ENCODE data around the gene ASGR1.

DNA sequence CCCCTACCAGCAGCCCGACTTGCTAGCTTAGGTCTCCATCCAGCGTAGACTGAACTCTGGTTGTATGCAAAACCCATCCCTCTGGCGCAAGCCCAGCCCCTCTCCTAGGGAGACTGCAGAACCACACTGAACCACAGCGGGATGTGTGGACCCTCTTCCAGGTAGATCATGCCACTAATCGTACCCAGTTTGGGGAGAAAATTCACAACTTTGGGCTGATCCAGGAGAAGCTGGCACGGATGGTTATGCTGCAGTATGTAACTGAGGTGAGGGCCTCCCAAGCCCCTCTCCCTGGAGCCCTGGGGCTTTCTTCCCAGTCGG lies 43.8 kb upstream of the ASGR1 start:
- TF ChIP-seq, protein P1, sequence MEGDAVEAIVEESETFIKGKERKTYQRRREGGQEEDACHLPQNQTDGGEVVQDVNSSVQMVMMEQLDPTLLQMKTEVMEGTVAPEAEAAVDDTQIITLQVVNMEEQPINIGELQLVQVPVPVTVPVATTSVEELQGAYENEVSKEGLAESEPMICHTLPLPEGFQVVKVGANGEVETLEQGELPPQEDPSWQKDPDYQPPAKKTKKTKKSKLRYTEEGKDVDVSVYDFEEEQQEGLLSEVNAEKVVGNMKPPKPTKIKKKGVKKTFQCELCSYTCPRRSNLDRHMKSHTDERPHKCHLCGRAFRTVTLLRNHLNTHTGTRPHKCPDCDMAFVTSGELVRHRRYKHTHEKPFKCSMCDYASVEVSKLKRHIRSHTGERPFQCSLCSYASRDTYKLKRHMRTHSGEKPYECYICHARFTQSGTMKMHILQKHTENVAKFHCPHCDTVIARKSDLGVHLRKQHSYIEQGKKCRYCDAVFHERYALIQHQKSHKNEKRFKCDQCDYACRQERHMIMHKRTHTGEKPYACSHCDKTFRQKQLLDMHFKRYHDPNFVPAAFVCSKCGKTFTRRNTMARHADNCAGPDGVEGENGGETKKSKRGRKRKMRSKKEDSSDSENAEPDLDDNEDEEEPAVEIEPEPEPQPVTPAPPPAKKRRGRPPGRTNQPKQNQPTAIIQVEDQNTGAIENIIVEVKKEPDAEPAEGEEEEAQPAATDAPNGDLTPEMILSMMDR (IDR thresholded peaks at IDR 0.05) = no peak
- TF ChIP-seq ZFX (IDR thresholded peaks at IDR 0.05; ENCODE audit: borderline replicate concordance) = no peak

Data from 22Rv1 (cell line).